SK-N-SH treated with all-trans-retinoic acid at 6 μM for 48 hours (cell line): ENCODE measurements around the gene MLLT6.

Source experiments
- ATAC-seq: fragments of 200-7000 bp; cut with Tn5 transposase; 3 replicates; pipeline ENCODE4 v1.9.1; 2020; ENCODE audit warnings: mild to moderate bottlenecking, moderate library complexity
- ARNTL ChIP-seq: fragments of 450-650 bp; formaldehyde crosslinking; IDR thresholded peaks from 2 replicates; pipeline ENCODE4 v1.5.0; 2020; ENCODE audit warnings: low read depth, mild to moderate bottlenecking, moderate library complexity, borderline replicate concordance
- BACH2 ChIP-seq: fragments of 250-450 bp; sonication (Bioruptor Pico); IDR thresholded peaks from 2 replicates; pipeline ENCODE4 v1.9.0; 2021; ENCODE audit warnings: mild to moderate bottlenecking, borderline replicate concordance
- CREB5 ChIP-seq: fragments of 250-450 bp; sonication (Bioruptor Pico); IDR thresholded peaks from 2 replicates; pipeline ENCODE4 v1.5.1; 2020; ENCODE audit warnings: low read depth, mild to moderate bottlenecking, moderate library complexity
- CSDC2 ChIP-seq: fragments of 250-450 bp; sonication (Bioruptor Pico); IDR thresholded peaks from 2 replicates; pipeline ENCODE4 v1.5.0; 2020; ENCODE audit warnings: mild to moderate bottlenecking, moderate library complexity
- CSRNP3 ChIP-seq: fragments of 250-450 bp; sonication (Bioruptor Pico); IDR thresholded peaks from 2 replicates; pipeline ENCODE4 v1.5.1; 2021; ENCODE audit warnings: mild to moderate bottlenecking, moderate library complexity
- ESRRG ChIP-seq: fragments of 250-450 bp; sonication (Bioruptor Pico); IDR thresholded peaks from 2 replicates; pipeline ENCODE4 v1.6.1; 2021; ENCODE audit warnings: mild to moderate bottlenecking
- GLIS3 ChIP-seq: fragments of 250-450 bp; sonication (Bioruptor Pico); IDR thresholded peaks from 2 replicates; pipeline ENCODE4 v1.5.0; 2020; ENCODE audit warnings: mild to moderate bottlenecking, moderate library complexity
- ISL1 ChIP-seq: fragments of 250-450 bp; sonication (Bioruptor Pico); IDR thresholded peaks from 2 replicates; pipeline ENCODE4 v2.1.2; 2022; ENCODE audit warnings: mild to moderate bottlenecking, moderate library complexity
- OSR1 ChIP-seq: fragments of 250-450 bp; sonication (Bioruptor Pico); IDR thresholded peaks from 2 replicates; pipeline ENCODE4 v1.8.0; 2022; ENCODE audit warnings: moderate library complexity, mild to moderate bottlenecking, inconsistent platforms
- PATZ1 ChIP-seq: fragments of 250-450 bp; sonication (Bioruptor Pico); IDR thresholded peaks from 2 replicates; pipeline ENCODE4 v1.8.0; 2020; ENCODE audit warnings: mild to moderate bottlenecking, moderate library complexity, borderline replicate concordance
- PPARA ChIP-seq: fragments of 250-450 bp; sonication (Bioruptor Pico); IDR thresholded peaks from 2 replicates; pipeline ENCODE4 v1.5.0; 2020; ENCODE audit warnings: mild to moderate bottlenecking, borderline replicate concordance
- RARB ChIP-seq: fragments of 250-450 bp; sonication (Bioruptor Pico); IDR thresholded peaks from 2 replicates; pipeline ENCODE4 v1.8.0; 2021; ENCODE audit warnings: mild to moderate bottlenecking, moderate library complexity
- TCF4 ChIP-seq: fragments of 250-450 bp; sonication (Bioruptor Pico); IDR thresholded peaks from 2 replicates; pipeline ENCODE4 v1.8.0; 2021; ENCODE audit warnings: mild to moderate bottlenecking, moderate library complexity, borderline replicate concordance
- TOX ChIP-seq: fragments of 250-450 bp; sonication (Bioruptor Pico); IDR thresholded peaks from 2 replicates; pipeline ENCODE4 v1.8.0; 2021; ENCODE audit warnings: mild to moderate bottlenecking, moderate library complexity, borderline replicate concordance
- TSHZ2 ChIP-seq: fragments of 250-450 bp; sonication (Bioruptor Pico); IDR thresholded peaks from 2 replicates; pipeline ENCODE4 v1.5.0; 2020; ENCODE audit warnings: mild to moderate bottlenecking, moderate library complexity
- ZC3H10 ChIP-seq: fragments of 250-450 bp; sonication (Bioruptor Pico); IDR thresholded peaks from 2 replicates; pipeline ENCODE4 v1.5.1; 2021; ENCODE audit warnings: mild to moderate bottlenecking, moderate library complexity
- ZFP30 ChIP-seq: fragments of 450-650 bp; formaldehyde crosslinking; IDR thresholded peaks from 2 replicates; pipeline ENCODE4 v1.5.0; 2022; ENCODE audit warnings: mild to moderate bottlenecking, moderate library complexity
- ZNF70 ChIP-seq: fragments of 450-650 bp; formaldehyde crosslinking; IDR thresholded peaks from 2 replicates; pipeline ENCODE4 v1.5.0; 2020; ENCODE audit warnings: mild to moderate bottlenecking, moderate library complexity

MLLT6 gene

GRCh38 chr17:38742411-38743308, 37.6 kb downstream of the MLLT6 start:
- no peak for TF ChIP-seq RARB
- no peak for TF ChIP-seq ZFP30 (CRISPR knock-in tag)
- TF ChIP-seq ESRRG (CRISPR knock-in tag), result no peak
- TF ChIP-seq ARNTL, result no peak
- TF ChIP-seq GLIS3, result no peak
- no peak for TF ChIP-seq BACH2 (CRISPR knock-in tag)
- TF ChIP-seq ZNF70 (CRISPR knock-in tag), result no peak
- peak; percentile 36; the same call in 1 of the 2 replicates for TF ChIP-seq TSHZ2 (CRISPR knock-in tag)
- TF ChIP-seq CREB5 (CRISPR knock-in tag), result no peak
- TF ChIP-seq TCF4 (CRISPR knock-in tag), result peak; percentile 67
- no peak for TF ChIP-seq CSRNP3 (CRISPR knock-in tag)
- no peak for TF ChIP-seq TOX (CRISPR knock-in tag)
- no peak for TF ChIP-seq OSR1 (CRISPR knock-in tag)
- no peak for TF ChIP-seq PATZ1 (CRISPR knock-in tag)
- no peak for TF ChIP-seq PPARA (CRISPR knock-in tag)
- ATAC-seq, result peak; percentile 77

GRCh38 chr17:38743556-38744171, 38.6 kb downstream of the MLLT6 start:
- TF ChIP-seq CSRNP3 (CRISPR knock-in tag), result no peak
- no peak for TF ChIP-seq ZNF70 (CRISPR knock-in tag)
- no peak for TF ChIP-seq CSDC2 (CRISPR knock-in tag)
- TF ChIP-seq TOX (CRISPR knock-in tag), result no peak
- no peak for TF ChIP-seq ISL1 (CRISPR knock-in tag)
- no peak for TF ChIP-seq PPARA (CRISPR knock-in tag)
- no peak for TF ChIP-seq ARNTL
- ATAC-seq, result no peak

- TF ChIP-seq OSR1 (CRISPR knock-in tag) (no peak), ZFP30 (CRISPR knock-in tag) (no peak), ZC3H10 (CRISPR knock-in tag) (no peak), GLIS3 (no peak), ISL1 (CRISPR knock-in tag) (no peak)
- no peak for ATAC-seq
Observed at GRCh38 chr17:38745545-38745944, 40.5 kb downstream of the MLLT6 start.
